Measurements from ENCODE around the gene PRKAG3.

The PRKAG3 gene

GRCh38 chr2:218813771-218814460, 17.7 kb downstream of the PRKAG3 start:
- DNase-seq (ENCODE audit: low read depth in 1 of 2, low spot score in 1 of 2), result no peak
- Histone ChIP-seq H3K4me3 (replicated peaks; ENCODE audit: insufficient read depth, low read length) (no peak overlapping the region), H3K27me3 (ENCODE audit: insufficient read depth, poor library complexity, severe bottlenecking) (no peaks in the 10 kb centered on the region), H3K27ac (replicated peaks) (no peak overlapping the region)
- TF ChIP-seq SPI1 (IDR thresholded peaks at IDR 0.05; ENCODE audit: borderline replicate concordance, low read depth) (no peak), POLR2AphosphoS5 (IDR thresholded peaks at IDR 0.05; ENCODE audit: low read depth) (no peak), GABPA (IDR thresholded peaks at IDR 0.05; ENCODE audit: low read depth) (no peak), CTCF (IDR thresholded peaks at IDR 0.05; ENCODE audit: insufficient read depth, low read length) (no peak)
- TF ChIP-seq, protein P1, sequence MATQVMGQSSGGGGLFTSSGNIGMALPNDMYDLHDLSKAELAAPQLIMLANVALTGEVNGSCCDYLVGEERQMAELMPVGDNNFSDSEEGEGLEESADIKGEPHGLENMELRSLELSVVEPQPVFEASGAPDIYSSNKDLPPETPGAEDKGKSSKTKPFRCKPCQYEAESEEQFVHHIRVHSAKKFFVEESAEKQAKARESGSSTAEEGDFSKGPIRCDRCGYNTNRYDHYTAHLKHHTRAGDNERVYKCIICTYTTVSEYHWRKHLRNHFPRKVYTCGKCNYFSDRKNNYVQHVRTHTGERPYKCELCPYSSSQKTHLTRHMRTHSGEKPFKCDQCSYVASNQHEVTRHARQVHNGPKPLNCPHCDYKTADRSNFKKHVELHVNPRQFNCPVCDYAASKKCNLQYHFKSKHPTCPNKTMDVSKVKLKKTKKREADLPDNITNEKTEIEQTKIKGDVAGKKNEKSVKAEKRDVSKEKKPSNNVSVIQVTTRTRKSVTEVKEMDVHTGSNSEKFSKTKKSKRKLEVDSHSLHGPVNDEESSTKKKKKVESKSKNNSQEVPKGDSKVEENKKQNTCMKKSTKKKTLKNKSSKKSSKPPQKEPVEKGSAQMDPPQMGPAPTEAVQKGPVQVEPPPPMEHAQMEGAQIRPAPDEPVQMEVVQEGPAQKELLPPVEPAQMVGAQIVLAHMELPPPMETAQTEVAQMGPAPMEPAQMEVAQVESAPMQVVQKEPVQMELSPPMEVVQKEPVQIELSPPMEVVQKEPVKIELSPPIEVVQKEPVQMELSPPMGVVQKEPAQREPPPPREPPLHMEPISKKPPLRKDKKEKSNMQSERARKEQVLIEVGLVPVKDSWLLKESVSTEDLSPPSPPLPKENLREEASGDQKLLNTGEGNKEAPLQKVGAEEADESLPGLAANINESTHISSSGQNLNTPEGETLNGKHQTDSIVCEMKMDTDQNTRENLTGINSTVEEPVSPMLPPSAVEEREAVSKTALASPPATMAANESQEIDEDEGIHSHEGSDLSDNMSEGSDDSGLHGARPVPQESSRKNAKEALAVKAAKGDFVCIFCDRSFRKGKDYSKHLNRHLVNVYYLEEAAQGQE (IDR thresholded peaks at IDR 0.05; ENCODE audit: insufficient replicate concordance, low read depth), result no peak

DNA sequence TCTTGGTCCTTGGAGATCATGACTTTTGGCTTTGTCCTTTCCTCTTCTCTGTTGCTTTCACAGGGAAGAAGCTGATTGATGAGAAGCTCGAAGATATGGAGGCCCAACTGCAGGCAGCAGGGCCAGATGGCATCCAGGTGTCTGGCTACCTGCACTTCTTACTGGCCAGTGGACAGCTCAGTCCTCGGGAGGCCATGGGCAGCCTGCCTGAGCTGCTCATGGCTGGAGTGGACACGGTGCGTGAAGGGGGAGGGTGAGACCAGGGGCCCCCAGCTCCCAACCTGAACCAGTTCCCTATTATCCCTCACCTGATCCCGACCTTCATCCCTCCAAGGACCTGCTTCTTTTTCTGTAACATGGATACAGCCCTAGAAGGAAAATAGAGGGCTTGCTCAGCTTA, 18.7 kb downstream of the PRKAG3 start:
- no peak overlapping the region for H3K27ac ChIP-seq (replicated peaks)
- TF ChIP-seq, protein P1 (IDR thresholded peaks at IDR 0.05; ENCODE audit: insufficient replicate concordance, low read depth), result no peak
- TF ChIP-seq GABPA (IDR thresholded peaks at IDR 0.05; ENCODE audit: low read depth), result no peak
- no peak for TF ChIP-seq SPI1 (IDR thresholded peaks at IDR 0.05; ENCODE audit: borderline replicate concordance, low read depth)
- TF ChIP-seq POLR2AphosphoS5 (IDR thresholded peaks at IDR 0.05; ENCODE audit: low read depth), result no peak
- TF ChIP-seq CTCF (IDR thresholded peaks at IDR 0.05; ENCODE audit: insufficient read depth, low read length), result no peak
- H3K27me3 ChIP-seq (ENCODE audit: insufficient read depth, poor library complexity, severe bottlenecking), result no peaks in the 10 kb centered on the region
- no peak for DNase-seq (ENCODE audit: low read depth in 1 of 2, low spot score in 1 of 2)
- H3K4me3 ChIP-seq (replicated peaks; ENCODE audit: insufficient read depth, low read length), result no peak overlapping the region

DNA sequence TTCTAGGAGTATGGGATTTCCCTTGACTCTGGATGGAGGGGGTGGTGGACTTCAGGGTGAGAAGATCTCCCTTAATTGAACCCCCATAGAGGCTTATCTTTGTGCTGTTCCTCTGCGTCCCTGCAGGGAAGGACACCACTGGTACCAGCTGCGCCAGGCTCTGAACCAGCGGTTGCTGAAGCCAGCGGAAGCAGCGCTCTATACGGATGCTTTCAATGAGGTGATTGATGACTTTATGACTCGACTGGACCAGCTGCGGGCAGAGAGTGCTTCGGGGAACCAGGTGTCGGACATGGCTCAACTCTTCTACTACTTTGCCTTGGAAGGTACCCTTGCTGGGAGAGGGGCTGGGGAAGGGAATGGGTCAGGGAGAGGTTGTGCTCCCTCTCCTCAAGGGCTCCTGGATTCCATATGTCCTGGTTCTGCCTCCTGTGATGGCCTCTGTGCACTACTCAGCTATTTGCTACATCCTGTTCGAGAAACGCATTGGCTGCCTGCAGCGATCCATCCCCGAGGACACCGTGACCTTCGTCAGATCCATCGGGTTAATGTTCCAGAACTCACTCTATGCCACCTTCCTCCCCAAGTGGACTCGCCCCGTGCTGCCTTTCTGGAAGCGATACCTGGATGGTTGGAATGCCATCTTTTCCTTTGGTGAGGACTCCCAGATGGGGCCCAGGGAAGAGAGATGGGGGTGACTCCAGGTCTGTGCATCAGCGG, 19.3 kb downstream of the PRKAG3 start:
- no peak overlapping the region for H3K4me3 ChIP-seq (replicated peaks; ENCODE audit: insufficient read depth, low read length)
- TF ChIP-seq CTCF (IDR thresholded peaks at IDR 0.05; ENCODE audit: insufficient read depth, low read length) (no peak), POLR2AphosphoS5 (IDR thresholded peaks at IDR 0.05; ENCODE audit: low read depth) (no peak), SPI1 (IDR thresholded peaks at IDR 0.05; ENCODE audit: borderline replicate concordance, low read depth) (no peak), GABPA (IDR thresholded peaks at IDR 0.05; ENCODE audit: low read depth) (no peak)
- TF ChIP-seq, protein P1 (IDR thresholded peaks at IDR 0.05; ENCODE audit: insufficient replicate concordance, low read depth), result no peak
- no peak overlapping the region for H3K27ac ChIP-seq (replicated peaks)
- H3K27me3 ChIP-seq (ENCODE audit: insufficient read depth, poor library complexity, severe bottlenecking), result no peaks in the 10 kb centered on the region
- DNase-seq (ENCODE audit: low read depth in 1 of 2, low spot score in 1 of 2), result no peak
